Left renal pelvis (tissue), 4 donors: ENCODE measurements around the gene FOXN4. TPM values are rescaled to one million over a fixed set of nuclear protein-coding genes. Genes with fewer than 3 reads are reported as not detected.

Experiments used
- DNase-seq, 4 donors: peaks; one replicate each; pipeline ENCODE4 v3.0.0-alpha.2; 2013; ENCODE audit warnings: low read depth in 4 of 4, low spot score in 3 of 4
- polyA plus RNA-seq, 4 donors: library from polyadenylated mRNA; unstranded; fragments of 120-200 nt; gene quantifications; one replicate each; pipeline ENCODE4 v1.2.1, GENCODE V29; 2013; ENCODE audit not compliant: insufficient read length in 4 of 4

Gene FOXN4
- polyA plus RNA-seq, 4 donors: 0.92 to 3.5 (median 1.5) TPM

DNA sequence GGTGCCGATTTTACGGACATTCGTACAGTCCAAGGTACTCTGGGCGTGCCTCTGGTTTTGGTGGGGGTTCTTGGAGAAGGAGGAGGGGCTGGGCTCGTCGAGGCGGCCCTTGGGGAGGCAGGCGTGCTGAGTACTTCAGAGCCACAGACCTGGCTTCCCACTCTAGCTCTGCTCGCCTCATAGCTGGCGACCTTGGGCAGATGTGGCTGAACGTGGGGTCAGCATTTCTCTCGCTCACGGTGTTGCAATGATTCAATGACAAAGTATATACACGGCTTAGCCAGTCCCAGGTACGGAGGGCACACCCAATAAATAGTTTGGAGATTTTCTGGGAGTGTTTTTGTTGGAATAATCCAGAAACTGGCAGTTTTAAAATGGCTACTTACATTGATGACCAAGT is 75.1 kb downstream of the FOXN4 start:
- DNase-seq: no peak

DNA sequence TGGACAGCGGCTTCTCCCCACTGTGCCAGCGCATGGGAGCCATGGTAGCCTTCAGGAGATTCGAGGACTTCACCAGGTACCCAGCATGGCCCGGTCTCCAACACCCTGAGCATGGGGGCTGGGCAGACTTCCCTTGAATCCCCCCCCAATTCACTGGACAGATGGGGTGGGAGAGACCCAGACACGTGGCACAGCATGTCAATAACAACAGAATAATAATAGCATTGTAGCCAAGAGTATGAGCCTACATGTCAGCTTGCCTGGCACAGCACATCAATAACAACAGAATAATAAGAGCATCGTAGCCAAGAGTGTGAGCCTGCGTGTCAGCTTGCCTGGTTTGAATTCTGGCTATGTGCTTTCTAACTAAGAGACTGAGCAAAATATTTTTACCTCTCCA is 76.4 kb downstream of the FOXN4 start:
- no peak for DNase-seq

DNA sequence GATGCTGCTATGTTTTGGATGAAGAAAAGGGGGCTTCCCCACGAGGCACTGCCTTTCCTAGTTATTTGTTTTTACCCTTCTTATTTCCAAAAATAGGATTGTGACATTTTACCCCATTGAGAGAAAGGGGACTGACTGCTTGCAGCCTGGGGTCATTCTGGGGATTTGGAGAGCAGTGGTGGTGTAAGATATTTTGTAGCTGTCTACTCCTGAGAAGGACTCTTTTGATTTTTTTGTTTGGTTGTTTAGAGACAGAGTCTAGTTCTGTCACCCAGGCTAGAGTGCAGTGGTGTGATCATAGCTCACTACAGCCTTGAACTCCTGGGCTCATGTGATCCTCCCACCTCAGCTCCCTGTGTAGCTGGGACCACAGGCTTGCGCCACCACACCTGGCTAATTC is 78.9 kb downstream of the FOXN4 start:
- no peak for DNase-seq

GRCh38 chr12:109228664-109229063 is 80.4 kb downstream of the FOXN4 start:
- no peak for DNase-seq

Other genes with a start within 250 kb of the FOXN4 start
- 10 to 100 TPM; 27.5 to 32.6 (median 30.0) TPM for gene ALKBH2, start 215.8 kb downstream of the FOXN4 start, polyA plus RNA-seq
- 10 to 100 TPM; 37.2 to 67.9 (median 65.6) TPM for gene UNG, start 211.7 kb downstream of the FOXN4 start, polyA plus RNA-seq
- gene ACACB, start 192.7 kb downstream of the FOXN4 start, polyA plus RNA-seq: 10 to 100 TPM; 13.5 to 23.2 (median 18.4) TPM
- gene MYO1H, start 38.6 kb upstream of the FOXN4 start, polyA plus RNA-seq: 1 to 10 TPM in 1 of 4 donors, under 1 TPM in 3; 0.30 to 2.0 (median 0.93) TPM
- gene KCTD10, start 168.0 kb upstream of the FOXN4 start, polyA plus RNA-seq: 10 to 100 TPM; 47.0 to 53.8 (median 49.3) TPM
- 10 to 100 TPM; 24.6 to 37.0 (median 29.6) TPM for gene UBE3B, start 168.3 kb upstream of the FOXN4 start, polyA plus RNA-seq